G401.6 (cell line): ENCODE data around the gene GIMAP6.
"Not testable (repeated sequence)": the region's sequence is repeated elsewhere in the genome, so short reads cannot be mapped to it uniquely, and the experiment has no call there.

ENCODE experiments used
- FAIRE-seq: peaks from 2 replicates; lab custom pipeline; 2012; peaks lifted over from hg19 to GRCh38; lab: Jason Lieb, UNC

The GIMAP6 gene

GRCh38 chr7:150645259-150646020, 13.3 kb upstream of the GIMAP6 start:
- no peak for FAIRE-seq

GRCh38 chr7:150642926-150643325, 10.7 kb upstream of the GIMAP6 start:
- FAIRE-seq, result no peak

- no peak for FAIRE-seq
Observed at GRCh38 chr7:150641854-150642253, 9.7 kb upstream of the GIMAP6 start.

- FAIRE-seq, result no peak
Observed at GRCh38 chr7:150633926-150634325, 1.7 kb upstream of the GIMAP6 start.

- FAIRE-seq, result no peak
Observed at GRCh38 chr7:150631084-150631826, 930 bp downstream of the GIMAP6 start.

GRCh38 chr7:150629347-150629746, 2.8 kb downstream of the GIMAP6 start:
- FAIRE-seq, result no peak

- FAIRE-seq, result no peak
Observed at GRCh38 chr7:150627959-150628358, 4.2 kb downstream of the GIMAP6 start.

GRCh38 chr7:150626696-150627095, 5.5 kb downstream of the GIMAP6 start:
- FAIRE-seq, result no peak

- FAIRE-seq, result no peak
Observed at GRCh38 chr7:150621376-150621775, 10.8 kb downstream of the GIMAP6 start.

GRCh38 chr7:150620617-150621371, 11.4 kb downstream of the GIMAP6 start:
- no peak for FAIRE-seq

- FAIRE-seq, result no peak
Observed at GRCh38 chr7:150620061-150620460, 12.1 kb downstream of the GIMAP6 start.

GRCh38 chr7:150615221-150615755, 16.9 kb downstream of the GIMAP6 start:
- FAIRE-seq, result not testable (repeated sequence)

- not testable (repeated sequence) for FAIRE-seq
Observed at GRCh38 chr7:150614426-150614825, 17.8 kb downstream of the GIMAP6 start.

- FAIRE-seq, result no peak
Observed at GRCh38 chr7:150613880-150614279, 18.3 kb downstream of the GIMAP6 start.

GRCh38 chr7:150612925-150613324, 19.3 kb downstream of the GIMAP6 start:
- no peak for FAIRE-seq

GRCh38 chr7:150610233-150610632, 22.0 kb downstream of the GIMAP6 start:
- no peak for FAIRE-seq

GRCh38 chr7:150603600-150603999, 28.6 kb downstream of the GIMAP6 start:
- FAIRE-seq, result not testable (repeated sequence)

- no peak for FAIRE-seq
Observed at GRCh38 chr7:150595361-150595760, 36.8 kb downstream of the GIMAP6 start.

GRCh38 chr7:150594805-150595204, 37.4 kb downstream of the GIMAP6 start:
- no peak for FAIRE-seq

GRCh38 chr7:150587551-150587950, 44.6 kb downstream of the GIMAP6 start:
- FAIRE-seq, result no peak

- FAIRE-seq, result no peak
Observed at GRCh38 chr7:150586785-150587152, 45.4 kb downstream of the GIMAP6 start.

GRCh38 chr7:150586068-150586784, 46.0 kb downstream of the GIMAP6 start:
- FAIRE-seq, result no peak
